Erythroblast (primary cell): Measurements from ENCODE around the gene LAS1L.

ENCODE experiments used
- GATA1 ChIP-seq: IDR thresholded peaks from 2 replicates; pipeline ENCODE4 v1.6.1; 2011; ENCODE audit warnings: low read depth, mild to moderate bottlenecking, control low read depth, low read length, moderate library complexity
- POLR2A ChIP-seq: IDR thresholded peaks from 2 replicates; pipeline ENCODE4 v1.6.1; 2011; ENCODE audit warnings: mild to moderate bottlenecking, low read length

- TF ChIP-seq POLR2A (no peak), GATA1 (no peak)
These were observed 2.6 kb upstream of the LAS1L start for GRCh38 chrX:65537229-65537628.
